HepG2 (cell line): ENCODE measurements around the gene DSG4. TPM values are rescaled to one million over a fixed set of nuclear protein-coding genes. Genes with fewer than 3 reads are reported as not detected.

Experiments used
- ATAC-seq: fragments of 200-7000 bp; cut with Tn5 transposase; 3 replicates; pipeline ENCODE4 v1.9.1; 2020; ENCODE audit warnings: mild to moderate bottlenecking, moderate library complexity
- BruUV-seq: library from RNA; stranded (reverse); fragments of 400-500 nt; replicated peaks from 2 replicates; lab custom pipeline; 2021; lab: Mats Ljungman, UMichigan
- CTCF ChIA-PET: fragments of 300-600 bp; formaldehyde crosslinking; extraction: SDS; loops from one replicate; lab custom pipeline; 2021; ENCODE audit warnings: low total read pairs, inconsistent platforms, low intra/inter-chr PET ratio; lab: Yijun Ruan, JAX
- POLR2A ChIA-PET: fragments of 350-600 bp; sonication (Branson Sonifier 250); formaldehyde crosslinking; loops from one replicate; lab custom pipeline; 2020; ENCODE audit warnings: antibody characterized with exemption, inconsistent platforms; lab: Yijun Ruan, JAX
- DNase-seq: peaks from one replicate; pipeline ENCODE4 v3.0.0-alpha.2; 2015; ENCODE audit warnings: low spot score
- FAIRE-seq: peaks from 3 replicates; lab custom pipeline; 2011; peaks lifted over from hg19 to GRCh38; lab: Jason Lieb, UNC
- H2AFZ ChIP-seq: one replicate; pipeline ENCODE4 v1.6.1; 2011; ENCODE audit warnings: low read length, inconsistent platforms
- H3K27ac ChIP-seq: fragments of 300-600 bp; 3 replicates; pipeline ENCODE4 v1.8.0; 2011; ENCODE audit warnings: mixed run types, mild to moderate bottlenecking, mixed read lengths, low read length, inconsistent platforms; ENCODE audit not compliant: insufficient read depth; ENCODE audit errors: extremely low read length
- H3K27me3 ChIP-seq, 2 experiments: fragments of 200-600 bp in 1 of 2; 2 replicates in 1 of 2; 3 replicates in 1 of 2; pipeline versions ENCODE4 v1.6.0 to v1.8.0; 2011; ENCODE audit warnings: low read length in 2 of 2, mild to moderate bottlenecking in 2 of 2, moderate library complexity in 2 of 2, inconsistent platforms in 1 of 2; ENCODE audit not compliant: insufficient read depth in 2 of 2, control insufficient read depth in 1 of 2
- H3K36me3 ChIP-seq, 2 experiments: fragments of 200-600 bp in 1 of 2; replicated peaks in 1 of 2; 2 replicates in 1 of 2; 3 replicates in 1 of 2; pipeline versions ENCODE4 v1.5.1 to v1.8.0; 2011; ENCODE audit warnings: low read length in 2 of 2, inconsistent platforms in 1 of 2; ENCODE audit not compliant: insufficient read depth in 2 of 2, control insufficient read depth in 1 of 2
- H3K4me1 ChIP-seq: 2 replicates; pipeline ENCODE4 v1.5.1; 2012; ENCODE audit warnings: low read length, inconsistent platforms; ENCODE audit not compliant: insufficient read depth
- H3K4me2 ChIP-seq: 2 replicates; pipeline ENCODE4 v1.6.0; 2011; ENCODE audit warnings: low read depth, low read length, inconsistent platforms
- H3K4me3 ChIP-seq, 3 experiments: fragments of 200-600 bp in 1 of 3; sonication (generic), shearing (Covaris generic) in 1 of 3; replicated peaks in 1 of 3; 2 replicates each; pipeline ENCODE4 v1.5.1; 2011 to 2016; ENCODE audit warnings: low read length in 3 of 3, inconsistent platforms in 2 of 3, low read depth in 2 of 3, mild to moderate bottlenecking in 2 of 3, control low read depth in 1 of 3, mixed read lengths in 1 of 3; ENCODE audit not compliant: insufficient read depth in 1 of 3
- H3K79me2 ChIP-seq: one replicate; pipeline ENCODE4 v1.6.1; 2011; ENCODE audit warnings: low read length, inconsistent platforms; ENCODE audit not compliant: insufficient read depth
- H3K9ac ChIP-seq: 2 replicates; pipeline ENCODE4 v1.6.0; 2011; ENCODE audit warnings: mild to moderate bottlenecking, low read depth, low read length, inconsistent platforms; ENCODE audit not compliant: insufficient read depth
- H3K9me3 ChIP-seq: 2 replicates; pipeline ENCODE4 v1.5.1; 2012; ENCODE audit warnings: mild to moderate bottlenecking, low read length
- H4K20me1 ChIP-seq: 2 replicates; pipeline ENCODE4 v1.6.0; 2011; ENCODE audit warnings: inconsistent platforms, mild to moderate bottlenecking, low read length, moderate library complexity; ENCODE audit not compliant: insufficient read depth
- AHR ChIP-seq: IDR thresholded peaks from 2 replicates; pipeline ENCODE4 v1.6.1; 2018; ENCODE audit warnings: missing genetic modification reagents, missing compliant biosample characterization
- ARID3A ChIP-seq: IDR thresholded peaks from 2 replicates; pipeline ENCODE4 v1.6.1; 2012; ENCODE audit warnings: low read depth, low read length, improper control_type of control experiment
- DMTF1 ChIP-seq: sonication (generic); formaldehyde crosslinking; IDR thresholded peaks from 2 replicates; pipeline ENCODE4 v1.4.0; 2020; ENCODE audit warnings: mild to moderate bottlenecking, missing genetic modification reagents
- FOXK1 ChIP-seq: sonication (generic); formaldehyde crosslinking; IDR thresholded peaks from 2 replicates; pipeline ENCODE4 v1.4.0; 2020; ENCODE audit warnings: low read depth, missing genetic modification reagents, borderline replicate concordance
- HDAC6 ChIP-seq: fragments of 200-600 bp; sonication (generic); IDR thresholded peaks from 2 replicates; pipeline ENCODE4 v1.7.0; 2017; ENCODE audit warnings: mild to moderate bottlenecking, antibody characterized with exemption, low read length, low read depth
- HNF1A ChIP-seq, 2 experiments: sonication (generic) in 1 of 2; formaldehyde crosslinking in 1 of 2; IDR thresholded peaks; 2 replicates each; pipeline versions ENCODE4 v1.4.0 to v1.6.1; 2016 to 2020; ENCODE audit warnings: borderline replicate concordance in 1 of 2, low read depth in 1 of 2, mild to moderate bottlenecking in 1 of 2, missing genetic modification reagents in 1 of 2
- MAFG ChIP-seq: sonication (generic); formaldehyde crosslinking; IDR thresholded peaks from 2 replicates; pipeline ENCODE4 v1.5.1; 2020; ENCODE audit warnings: mild to moderate bottlenecking, missing genetic modification reagents
- NCOR1 ChIP-seq: fragments of 200-600 bp; sonication (generic); IDR thresholded peaks from 2 replicates; pipeline ENCODE4 v1.7.0; 2017; ENCODE audit warnings: antibody characterized with exemption, low read length, borderline replicate concordance
- SKI ChIP-seq: fragments of 450-650 bp; IDR thresholded peaks from one replicate; pipeline ENCODE4 v1.6.1; 2018; ENCODE audit warnings: mild to moderate bottlenecking; ENCODE audit not compliant: partially characterized antibody
- ZNF20 ChIP-seq: sonication (generic); formaldehyde crosslinking; IDR thresholded peaks from 2 replicates; pipeline ENCODE4 v1.4.0; 2020; ENCODE audit warnings: mild to moderate bottlenecking, moderate library complexity, missing genetic modification reagents
- ZNF614 ChIP-seq: IDR thresholded peaks from 2 replicates; pipeline ENCODE4 v1.6.1; 2018; ENCODE audit warnings: missing biosample characterization, missing genetic modification reagents, inconsistent platforms, borderline replicate concordance
- ZNF737 ChIP-seq: sonication (generic); formaldehyde crosslinking; IDR thresholded peaks from 2 replicates; pipeline ENCODE4 v1.5.0; 2020; ENCODE audit warnings: missing genetic modification reagents, mild to moderate bottlenecking, borderline replicate concordance
- ZNF780A ChIP-seq: sonication (generic); formaldehyde crosslinking; IDR thresholded peaks from 2 replicates; pipeline ENCODE4 v1.8.0; 2022; ENCODE audit warnings: mild to moderate bottlenecking, missing genetic modification reagents, moderate library complexity
- in situ Hi-C: cut with HindIII; loops from 2 replicates; pipeline ENCODE4 v1.10.0; 2017; ENCODE audit warnings: low pct_unique_long_range_greater_than_20kb; ENCODE audit not compliant: extremely low pct_ligation_motif_present
- intact Hi-C: fragments of 100-400 bp; cut with micrococcal nuclease; formaldehyde crosslinking; loops from one replicate; pipeline ENCODE4 v1.10.0; 2022; ENCODE audit not compliant: unreplicated experiment
- polyA plus RNA-seq, 8 experiments: library from polyadenylated mRNA; depleted of rRNA in 3 of 8; stranded (reverse) in 7 of 8; unstranded in 1 of 8; fragments of >200 nt; fragmentation: Illumina TruSeq in 4 of 8; extraction: Trizol in 4 of 8; gene quantifications; 2 replicates each; pipeline versions ENCODE4 v1.2.1 to v1.2.3, GENCODE V29; 2011 to 2016; ENCODE audit warnings: low read depth in 4 of 8, missing spikeins in 1 of 8, mixed read lengths in 1 of 8; ENCODE audit not compliant: insufficient read depth in 1 of 8
- total RNA-seq, 5 experiments: library from RNA; depleted of rRNA; stranded (reverse); fragments of >200 nt; fragmentation: Illumina TruSeq; extraction: Trizol; gene quantifications; 2 replicates each; pipeline ENCODE4 v1.2.3, GENCODE V29; 2016; ENCODE audit warnings: low read depth in 1 of 5

Gene DSG4
- total and polyA plus RNA-seq, 2 of the 13 experiments (the other 11 are each of a cell fraction or from before 2014, with no cell fraction given) = 0.07 TPM; not detected in 1

- TF ChIP-seq HNF1A (IDR thresholded peaks at IDR 0.05; ENCODE audit: low read depth) (peak; percentile 91), HNF1A (CRISPR knock-in tag; IDR thresholded peaks at IDR 0.05; ENCODE audit: borderline replicate concordance) (peak; percentile 74; the same call in 1 of the 2 replicates), ZNF20 (CRISPR knock-in tag) (no peak)
Measured at GRCh38 chr18:31401156-31402025, 24.8 kb downstream of the DSG4 start (continued).

- Histone ChIP-seq H3K4me1 (peaks cover 74% of the 10 kb centered on the region), H3K4me3 (peak overlapping the region in 1 of 3 experiments; percentile 27; a peak in 1 of 6 replicates), H2AFZ (no peak overlapping the region), H4K20me1 (no peaks in the 10 kb centered on the region), H3K27ac (peak overlapping the region; percentile 93), H3K9ac (peak overlapping the region; percentile 71), H3K36me3 (no peaks in the 10 kb centered on the region), H3K4me2 (peak overlapping the region; percentile 64), H3K9me3 (no peaks in the 10 kb centered on the region), H3K79me2 (no peaks in the 10 kb centered on the region), H3K27me3 (no peaks in the 10 kb centered on the region)
- ATAC-seq (peak; percentile 87), FAIRE-seq (peak; percentile 43), DNase-seq (peak; percentile 75)
- BruUV-seq = no TSS peak
- ChIA-PET POLR2A (interaction anchor here (1.0 to 2.5 kb wide), 13 partner anchors 9 to 301 kb away, joined by 3 to 49 read pairs (median 4); no protein-coding TSS in a partner anchor), CTCF (no interaction called here)
- intact Hi-C loops = loop anchor here (2.0 kb wide), 1 partner anchor 157 kb away; no protein-coding TSS in a partner anchor
- in situ Hi-C loops = no loop called here
- TF ChIP-seq ARID3A = peak; percentile 63; the same call in 1 of the 2 replicates
- TF ChIP-seq DMTF1 (CRISPR knock-in tag) = no peak
- TF ChIP-seq FOXK1 = no peak
- no peak for TF ChIP-seq ZNF737 (CRISPR knock-in tag)
- TF ChIP-seq SKI = peak; percentile 32
- TF ChIP-seq HDAC6 = no peak
- no peak for TF ChIP-seq MAFG
- no peak for TF ChIP-seq NCOR1
- no peak for TF ChIP-seq ZNF780A (CRISPR knock-in tag)
- TF ChIP-seq ZNF614 = peak; percentile 23; the same call in 1 of the 2 replicates
- no peak for TF ChIP-seq AHR (CRISPR knock-in tag)
Measured at GRCh38 chr18:31402026-31402373, 25.4 kb downstream of the DSG4 start.
